Right lobe of liver (tissue), 6 donors: Measurements from ENCODE around the gene KCNIP3. TPM values are rescaled to one million over a fixed set of nuclear protein-coding genes. Genes with fewer than 3 reads are reported as not detected.
"Not testable (repeated sequence)": the region's sequence is repeated elsewhere in the genome, so short reads cannot be mapped to it uniquely, and the experiment has no call there.

Source experiments
- ATAC-seq, 4 donors: fragments of 200-7000 bp; cut with Tn5 transposase; one replicate each; pipeline ENCODE4 v1.9.1; 2020; ENCODE audit warnings: mild to moderate bottlenecking in 4 of 4, moderate library complexity in 4 of 4
- DNase-seq, 3 donors: peaks; one replicate each; pipeline ENCODE4 v3.0.0-alpha.2; 2020
- H3K27ac ChIP-seq, 3 donors: fragments of 200-600 bp; one replicate each; pipeline ENCODE4 v1.8.0; 2022
- H3K27me3 ChIP-seq, 2 donors: fragments of 200-600 bp; one replicate each; pipeline ENCODE4 v1.8.0; 2022
- H3K36me3 ChIP-seq, 4 donors: fragments of 200-600 bp; sonication (generic) in 1 of 4; one replicate each; pipeline versions ENCODE4 v1.5.1 to v1.8.0; 2017 to 2022; ENCODE audit warnings: control low read depth in 1 of 4
- H3K4me1 ChIP-seq, 4 donors: fragments of 200-600 bp; sonication (generic) in 1 of 4; one replicate each; pipeline versions ENCODE4 v1.5.1 to v1.8.0; 2017 to 2022; ENCODE audit warnings: control low read depth in 1 of 4
- H3K4me3 ChIP-seq, 3 donors: fragments of 200-600 bp; one replicate each; pipeline ENCODE4 v1.8.0; 2022
- H3K9me3 ChIP-seq, 4 donors: fragments of 200-600 bp; sonication (generic) in 1 of 4; one replicate each; pipeline versions ENCODE4 v1.5.1 to v1.8.0; 2017 to 2022; ENCODE audit warnings: control low read depth in 1 of 4
- POLR2A ChIP-seq: fragments of 450-650 bp; IDR thresholded peaks from one replicate; pipeline ENCODE4 v1.6.1; 2017; ENCODE audit warnings: antibody characterized with exemption, mild to moderate bottlenecking
- WGBS: methylation state at CpG from one replicate; pipeline ENCODE4 v1.1.6; 2018; ENCODE audit warnings: low coverage, low lambda C conversion rate; ENCODE audit not compliant: insufficient coverage; ENCODE audit errors: missing lambda C conversion rate; 5-methylcytosine and 5-hydroxymethylcytosine counted together
- intact Hi-C, 2 donors: fragments of 100-400 bp; cut with DNase I; formaldehyde crosslinking; loops; one replicate each; pipeline versions ENCODE4 v1.11.2 to v1.14.1; 2022
- total RNA-seq, 6 experiments: library from RNA; depleted of rRNA in 2 of 6; stranded (reverse); fragments of >200 nt in 2 of 6; fragmentation: NEBNext Ultra II Directional in 3 of 6; extraction: Animal tissue kit (Norgen Biotek cat#: 25700) in 3 of 6; gene quantifications; one replicate each; pipeline versions ENCODE4 v1.1.0 to v1.2.4, GENCODE V29; 2016 to 2023
- TF ChIP-seq, protein P1 (sequence below), 4 donors: fragments of 200-600 bp in 3 of 4; fragments of 450-650 bp in 1 of 4; IDR thresholded peaks; one replicate each; pipeline versions ENCODE4 v1.5.1 to v1.8.0; 2016 to 2022; ENCODE audit warnings: antibody characterized with exemption in 4 of 4, mild to moderate bottlenecking in 2 of 4
- donor health status: DM: no; HTN: yes; CAD: no.
- donor health status: DM: no; HTN: no; CAD: no.
- donor health status: DM: no; HTN: no; CAD: no.
- donor health status: DM: no; HTN: yes; CAD: no.
- donor health status: DM: no; HTN: yes; CAD: no.

KCNIP3 gene
- total RNA-seq, 6 experiments from 2014 or later, result 0.46 to 3.3 (median 1.2) TPM

DNA sequence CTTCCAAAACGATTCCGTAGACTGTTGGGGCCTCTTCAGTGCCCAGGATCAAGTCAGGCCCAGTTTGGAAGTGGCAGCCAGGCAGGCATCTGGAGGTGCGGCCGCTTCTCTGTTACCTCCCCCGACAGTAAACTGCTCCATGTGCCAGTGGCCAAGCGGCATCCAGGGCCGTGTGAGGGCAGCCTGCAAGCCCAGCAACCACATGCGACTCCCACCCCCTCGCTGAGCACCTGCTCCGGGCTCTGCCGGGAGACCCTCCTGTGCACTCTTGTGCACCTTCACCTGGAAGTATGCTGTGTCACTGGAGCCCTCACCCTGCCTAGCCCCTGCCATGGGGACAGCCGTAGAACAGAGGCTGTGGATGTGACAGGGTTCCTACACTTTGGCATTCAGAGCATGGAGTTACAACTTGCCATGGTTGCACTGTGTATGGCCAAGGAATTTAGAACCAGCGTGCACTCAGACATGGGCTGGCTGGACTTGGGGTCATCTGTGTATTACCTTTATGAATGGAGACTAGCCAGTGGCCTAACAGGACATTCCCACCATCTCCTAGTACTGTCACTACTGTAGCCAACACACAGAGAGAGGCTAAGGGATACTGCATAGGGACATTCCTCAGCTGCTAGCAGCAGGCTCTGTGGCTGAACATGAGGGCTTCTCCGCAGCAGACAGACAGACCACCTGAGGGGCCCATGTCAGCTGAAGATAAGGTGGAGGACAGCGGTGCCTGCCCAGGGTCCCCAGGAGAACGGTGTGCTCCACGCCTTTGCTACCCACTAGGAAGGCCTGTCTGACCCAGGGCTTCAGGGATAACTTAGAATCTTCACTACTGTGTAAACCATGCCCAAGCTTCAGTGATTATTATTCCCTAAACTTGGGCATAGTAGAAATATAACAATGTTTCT is 80.3 kb downstream of the KCNIP3 start:
- H3K9me3 ChIP-seq, result no peaks in the 10 kb centered on the region
- no peaks in the 10 kb centered on the region for H3K27me3 ChIP-seq
- intact Hi-C loops, result no loop called here
- no peak overlapping the region for H3K4me3 ChIP-seq
- H3K27ac ChIP-seq, result no peak overlapping the region
- no CpG with 5 or more reads among the region's 17 CpGs for WGBS
- H3K36me3 ChIP-seq, result no peaks in the 10 kb centered on the region
- DNase-seq, result no peak
- TF ChIP-seq, protein P1, sequence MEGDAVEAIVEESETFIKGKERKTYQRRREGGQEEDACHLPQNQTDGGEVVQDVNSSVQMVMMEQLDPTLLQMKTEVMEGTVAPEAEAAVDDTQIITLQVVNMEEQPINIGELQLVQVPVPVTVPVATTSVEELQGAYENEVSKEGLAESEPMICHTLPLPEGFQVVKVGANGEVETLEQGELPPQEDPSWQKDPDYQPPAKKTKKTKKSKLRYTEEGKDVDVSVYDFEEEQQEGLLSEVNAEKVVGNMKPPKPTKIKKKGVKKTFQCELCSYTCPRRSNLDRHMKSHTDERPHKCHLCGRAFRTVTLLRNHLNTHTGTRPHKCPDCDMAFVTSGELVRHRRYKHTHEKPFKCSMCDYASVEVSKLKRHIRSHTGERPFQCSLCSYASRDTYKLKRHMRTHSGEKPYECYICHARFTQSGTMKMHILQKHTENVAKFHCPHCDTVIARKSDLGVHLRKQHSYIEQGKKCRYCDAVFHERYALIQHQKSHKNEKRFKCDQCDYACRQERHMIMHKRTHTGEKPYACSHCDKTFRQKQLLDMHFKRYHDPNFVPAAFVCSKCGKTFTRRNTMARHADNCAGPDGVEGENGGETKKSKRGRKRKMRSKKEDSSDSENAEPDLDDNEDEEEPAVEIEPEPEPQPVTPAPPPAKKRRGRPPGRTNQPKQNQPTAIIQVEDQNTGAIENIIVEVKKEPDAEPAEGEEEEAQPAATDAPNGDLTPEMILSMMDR (IDR thresholded peaks at IDR 0.05), result no peak
- no peak for TF ChIP-seq POLR2A
- ATAC-seq, result no peak
- no peaks in the 10 kb centered on the region for H3K4me1 ChIP-seq

DNA sequence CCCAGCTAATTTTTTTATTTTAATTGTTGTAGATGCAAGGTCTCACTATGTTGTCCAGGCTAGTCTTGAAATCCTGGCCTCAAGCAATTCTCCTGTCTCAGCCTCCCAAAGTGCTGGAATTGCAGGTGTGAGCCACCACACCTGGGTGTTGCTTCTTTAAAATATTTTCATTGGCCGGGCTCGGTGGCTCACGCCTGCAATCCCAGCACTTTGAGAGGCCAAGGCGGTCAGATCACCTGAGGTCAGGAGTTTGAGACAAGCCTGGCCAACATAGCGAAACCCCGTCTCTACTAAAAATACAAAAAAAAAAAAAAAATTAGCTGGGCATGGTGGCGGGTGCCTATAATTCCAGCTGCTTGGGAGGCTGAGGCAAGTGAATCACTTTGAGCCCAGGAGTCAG is 81.1 kb downstream of the KCNIP3 start:
- intact Hi-C loops, H3K4me1 ChIP-seq, H3K27me3 ChIP-seq, H3K27ac ChIP-seq, ATAC-seq, H3K4me3 ChIP-seq, H3K9me3 ChIP-seq, DNase-seq, H3K36me3 ChIP-seq: not testable (repeated sequence)
- WGBS, result 100% methylated on average over 1 of the region's 7 CpGs

DNA sequence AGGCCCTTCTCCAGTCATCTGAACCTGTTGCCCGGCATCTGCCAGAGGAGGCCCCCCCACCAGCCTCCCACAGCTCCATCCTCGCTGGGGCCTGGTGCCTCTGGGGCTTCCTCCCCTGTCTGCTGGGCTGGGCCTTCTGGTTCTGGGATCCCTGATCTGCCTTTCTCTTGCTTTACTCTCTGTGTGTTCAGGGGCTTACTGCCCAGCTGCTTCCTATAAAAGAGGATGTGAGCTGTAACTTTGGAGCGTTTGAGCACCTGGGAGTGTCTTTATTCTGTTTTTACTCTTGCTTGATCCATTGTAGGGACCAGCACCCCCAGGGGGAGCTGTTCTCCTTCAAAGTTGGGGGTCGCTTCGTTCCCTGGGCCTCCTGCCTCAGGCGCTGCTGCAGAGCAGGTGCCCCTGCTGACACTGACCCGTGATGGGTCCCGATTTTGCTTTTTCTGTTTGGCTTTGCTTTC is 82.3 kb downstream of the KCNIP3 start:
- Histone ChIP-seq H3K4me1 (peaks cover 0 to 3% (median 0%) of the 10 kb centered on the region in 4 donors), H3K36me3 (no peaks in the 10 kb centered on the region), H3K9me3 (no peaks in the 10 kb centered on the region), H3K27me3 (no peaks in the 10 kb centered on the region), H3K4me3 (no peak overlapping the region), H3K27ac (no peak overlapping the region)
- ATAC-seq, result peak in 3 of 4 donors; percentile 13 to 38 (median 33)
- no peak for TF ChIP-seq POLR2A
- TF ChIP-seq, protein P1 (IDR thresholded peaks at IDR 0.05), result peak in 3 of 4 donors; percentile 25 to 33 (median 28)
- intact Hi-C loops, result no loop called here
- WGBS, result 75% methylated on average over 2 of the region's 8 CpGs
- no peak for DNase-seq

DNA sequence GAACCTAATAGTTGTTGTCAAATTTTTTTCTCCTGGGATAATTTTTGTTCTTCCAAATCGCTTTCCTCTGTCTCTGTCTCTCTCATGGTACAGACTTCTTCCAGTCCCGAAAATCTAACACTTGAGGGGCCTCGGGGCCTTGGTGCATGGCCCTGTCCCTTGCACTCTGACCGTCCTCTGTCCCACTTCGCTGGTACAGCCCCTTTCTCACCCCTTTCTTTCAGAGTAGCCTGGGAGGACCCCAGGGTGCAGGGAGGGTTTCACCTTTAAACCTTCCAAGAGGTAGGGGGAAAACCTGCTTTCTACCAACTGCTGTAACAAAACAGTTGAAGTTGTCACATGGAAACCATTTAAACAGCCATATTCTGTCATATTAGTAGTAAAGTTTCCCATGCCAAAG is 83.1 kb downstream of the KCNIP3 start:
- Histone ChIP-seq H3K4me3 (no peak overlapping the region), H3K4me1 (peaks cover 0 to 8% (median 0%) of the 10 kb centered on the region in 4 donors), H3K27me3 (no peaks in the 10 kb centered on the region), H3K9me3 (no peaks in the 10 kb centered on the region), H3K27ac (no peak overlapping the region), H3K36me3 (no peaks in the 10 kb centered on the region)
- intact Hi-C loops, result no loop called here
- DNase-seq, result no peak
- WGBS, result 74% methylated on average over 4 of the region's 5 CpGs
- ATAC-seq, result no peak
- no peak for TF ChIP-seq POLR2A
- TF ChIP-seq, protein P1 (IDR thresholded peaks at IDR 0.05), result no peak

DNA sequence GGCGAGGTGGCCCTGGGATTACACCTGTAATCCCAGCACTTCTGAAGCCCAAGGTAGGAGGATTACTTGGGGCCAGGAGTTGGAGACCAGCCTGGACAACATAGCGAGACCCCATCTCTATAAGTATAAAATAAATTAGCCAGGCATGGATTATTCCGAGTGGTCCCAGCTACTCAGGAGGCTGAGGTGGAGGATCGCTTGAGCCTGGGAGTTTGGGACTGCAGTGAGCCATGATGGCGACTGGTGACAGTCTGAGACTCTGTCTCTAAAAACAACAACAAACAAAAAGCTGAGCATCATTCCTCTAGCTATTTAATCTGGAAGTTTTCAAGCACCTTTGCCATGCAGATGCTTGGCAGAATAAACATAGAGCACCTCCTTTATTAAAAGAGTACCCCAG is 83.6 kb downstream of the KCNIP3 start:
- Histone ChIP-seq H3K36me3 (no peaks in the 10 kb centered on the region), H3K4me3 (no peak overlapping the region), H3K27me3 (no peaks in the 10 kb centered on the region), H3K9me3 (no peaks in the 10 kb centered on the region), H3K4me1 (peaks cover 0 to 8% (median 0%) of the 10 kb centered on the region in 4 donors), H3K27ac (no peak overlapping the region)
- ATAC-seq (no peak), DNase-seq (peak in 1 of 3 donors; percentile 12)
- intact Hi-C loops, result no loop called here
- WGBS, result 92% methylated on average over 4 of the region's 5 CpGs
- TF ChIP-seq, protein P1 (IDR thresholded peaks at IDR 0.05), result no peak
